C4-2B (cell line): Measurements from ENCODE around the gene CFAP77.

Experiments
- CTCF ChIP-seq: fragments of 450-650 bp; conservative IDR thresholded peaks from 2 replicates; pipeline ENCODE4 v1.5.1; 2017; ENCODE audit warnings: mild to moderate bottlenecking
- ZFX ChIP-seq: fragments of 450-650 bp; IDR thresholded peaks from 2 replicates; pipeline ENCODE4 v1.6.1; 2017

- TF ChIP-seq CTCF (no peak), ZFX (no peak)
These were observed 62.2 kb downstream of the CFAP77 start for GRCh38 chr9:132472199-132472598.
